Liver (tissue), 9 donors: Measurements from ENCODE around the gene SH2D2A. TPM values are rescaled to one million over a fixed set of nuclear protein-coding genes. Genes with fewer than 3 reads are reported as not detected.

Source experiments
- DNase-seq: peaks from one replicate; pipeline ENCODE4 v3.0.0-alpha.2; 2017; ENCODE audit warnings: low spot score
- H3K27ac ChIP-seq, 2 donors: one replicate each; pipeline ENCODE4 v1.7.0; 2013; ENCODE audit warnings: inconsistent platforms in 2 of 2, low read length in 2 of 2, control low read depth in 1 of 2, low read depth in 1 of 2, mild to moderate bottlenecking in 1 of 2
- H3K27me3 ChIP-seq, 4 donors: one replicate each; pipeline versions ENCODE4 v1.6.1 to v1.7.0; 2013; ENCODE audit warnings: low read length in 3 of 4, inconsistent platforms in 1 of 4, mild to moderate bottlenecking in 1 of 4, moderate library complexity in 1 of 4; ENCODE audit not compliant: control insufficient read depth in 4 of 4, insufficient read depth in 4 of 4
- H3K36me3 ChIP-seq, 4 donors: one replicate each; pipeline versions ENCODE4 v1.6.1 to v1.7.0; 2013; ENCODE audit warnings: low read length in 3 of 4, mild to moderate bottlenecking in 3 of 4, low read depth in 1 of 4, moderate library complexity in 1 of 4; ENCODE audit not compliant: control insufficient read depth in 4 of 4, insufficient read depth in 3 of 4
- H3K4me1 ChIP-seq, 4 donors: one replicate each; pipeline versions ENCODE4 v1.6.1 to v1.7.0; 2013; ENCODE audit warnings: low read length in 3 of 4, mild to moderate bottlenecking in 3 of 4, moderate library complexity in 1 of 4; ENCODE audit not compliant: control insufficient read depth in 4 of 4, insufficient read depth in 4 of 4
- H3K4me3 ChIP-seq, 3 donors: one replicate each; pipeline versions ENCODE4 v1.6.1 to v1.7.0; 2013; ENCODE audit warnings: low read length in 3 of 3, control low read depth in 1 of 3, low read depth in 1 of 3, mild to moderate bottlenecking in 1 of 3
- H3K9ac ChIP-seq, 2 donors: one replicate each; pipeline ENCODE4 v1.7.0; 2013; ENCODE audit warnings: low read length in 2 of 2, mild to moderate bottlenecking in 2 of 2, moderate library complexity in 2 of 2, control low read depth in 1 of 2, low read depth in 1 of 2
- H3K9me3 ChIP-seq, 4 donors: one replicate each; pipeline versions ENCODE4 v1.6.1 to v1.7.0; 2013; ENCODE audit warnings: low read length in 3 of 4; ENCODE audit not compliant: control insufficient read depth in 4 of 4
- EGR1 ChIP-seq, 2 donors: IDR thresholded peaks; 2 replicates each; pipeline ENCODE4 v1.6.1; 2016 to 2018; ENCODE audit warnings: antibody characterized with exemption in 2 of 2, low read depth in 2 of 2
- FOXA1 ChIP-seq: IDR thresholded peaks from 2 replicates; pipeline ENCODE4 v1.6.1; 2016; ENCODE audit warnings: antibody characterized with exemption
- FOXA2 ChIP-seq: IDR thresholded peaks from 2 replicates; pipeline ENCODE4 v1.6.1; 2016; ENCODE audit warnings: antibody characterized with exemption
- GABPA ChIP-seq, 2 donors: IDR thresholded peaks in 1 of 2; conservative IDR thresholded peaks in 1 of 2; 2 replicates each; pipeline ENCODE4 v1.6.1; 2016; ENCODE audit warnings: antibody characterized with exemption in 2 of 2, mild to moderate bottlenecking in 1 of 2, moderate library complexity in 1 of 2
- HNF4G ChIP-seq: IDR thresholded peaks from 2 replicates; pipeline ENCODE4 v1.6.1; 2016; ENCODE audit warnings: antibody characterized with exemption
- JUND ChIP-seq, 2 donors: IDR thresholded peaks; 2 replicates each; pipeline ENCODE4 v1.6.1; 2016; ENCODE audit warnings: antibody characterized with exemption in 2 of 2
- NR2F2 ChIP-seq: IDR thresholded peaks from 2 replicates; pipeline ENCODE4 v1.6.1; 2016; ENCODE audit warnings: antibody characterized with exemption
- RAD21 ChIP-seq, 2 donors: IDR thresholded peaks; 2 replicates each; pipeline ENCODE4 v1.6.1; 2016; ENCODE audit warnings: antibody characterized with exemption in 2 of 2, mild to moderate bottlenecking in 2 of 2
- RXRA ChIP-seq, 2 donors: IDR thresholded peaks; 2 replicates each; pipeline ENCODE4 v1.6.1; 2017 to 2018; ENCODE audit warnings: antibody characterized with exemption in 2 of 2, mild to moderate bottlenecking in 1 of 2
- SP1 ChIP-seq: IDR thresholded peaks from 2 replicates; pipeline ENCODE4 v1.6.1; 2018; ENCODE audit warnings: antibody characterized with exemption, mild to moderate bottlenecking
- TAF1 ChIP-seq: conservative IDR thresholded peaks from 2 replicates; pipeline ENCODE4 v1.6.1; 2016; ENCODE audit warnings: antibody characterized with exemption, mild to moderate bottlenecking
- YY1 ChIP-seq: IDR thresholded peaks from 2 replicates; pipeline ENCODE4 v1.6.1; 2016; ENCODE audit warnings: antibody characterized with exemption, mild to moderate bottlenecking
- WGBS: extraction: QIAGEN DNeasy Blood & Tissue Kit; methylation state at CpG from one replicate; pipeline ENCODE4 v1.1.7; 2013; 5-methylcytosine and 5-hydroxymethylcytosine counted together
- polyA plus RNA-seq, 2 donors: library from polyadenylated mRNA; stranded (reverse) in 1 of 2; unstranded in 1 of 2; fragments of 200-250 nt in 1 of 2; fragments of >200 nt in 1 of 2; fragmentation: Nextera tagmentation in 1 of 2; extraction: Ambion mirVana in 1 of 2; gene quantifications; one replicate each; pipeline versions ENCODE4 v1.2.1 to v1.2.3, GENCODE V29; 2013 to 2015
- total RNA-seq, 2 donors: library from RNA; depleted of rRNA; stranded (reverse); fragments of >200 nt; gene quantifications; one replicate each; pipeline ENCODE4 v1.2.3, GENCODE V29; 2014
- TF ChIP-seq, protein P1 (sequence below): IDR thresholded peaks from 2 replicates; pipeline ENCODE4 v1.6.1; 2016; ENCODE audit warnings: antibody characterized with exemption
- TF ChIP-seq, protein P2 (sequence below): IDR thresholded peaks from 2 replicates; pipeline ENCODE4 v1.6.1; 2016; ENCODE audit warnings: antibody characterized with exemption
- TF ChIP-seq, protein P3 (sequence below): fragments of 150-350 bp; IDR thresholded peaks from 2 replicates; pipeline ENCODE4 v1.5.1; 2017; ENCODE audit warnings: improper control_type of control experiment, low read depth, low read length; ENCODE audit not compliant: missing input control
- TF ChIP-seq, protein P4 (sequence below): IDR thresholded peaks from 2 replicates; pipeline ENCODE4 v1.6.1; 2016; ENCODE audit warnings: antibody characterized with exemption, mild to moderate bottlenecking
- TF ChIP-seq, protein P5 (sequence below): IDR thresholded peaks from 2 replicates; pipeline ENCODE4 v1.6.1; 2016; ENCODE audit warnings: antibody characterized with exemption
- donor health status: healthy.
- donor health status: healthy.
- donor health status: healthy.
- donor health status: healthy.
- donor health status: healthy.

Gene SH2D2A
- total and polyA plus RNA-seq, 4 donors = 0.14 to 0.38 (median 0.24) TPM

DNA sequence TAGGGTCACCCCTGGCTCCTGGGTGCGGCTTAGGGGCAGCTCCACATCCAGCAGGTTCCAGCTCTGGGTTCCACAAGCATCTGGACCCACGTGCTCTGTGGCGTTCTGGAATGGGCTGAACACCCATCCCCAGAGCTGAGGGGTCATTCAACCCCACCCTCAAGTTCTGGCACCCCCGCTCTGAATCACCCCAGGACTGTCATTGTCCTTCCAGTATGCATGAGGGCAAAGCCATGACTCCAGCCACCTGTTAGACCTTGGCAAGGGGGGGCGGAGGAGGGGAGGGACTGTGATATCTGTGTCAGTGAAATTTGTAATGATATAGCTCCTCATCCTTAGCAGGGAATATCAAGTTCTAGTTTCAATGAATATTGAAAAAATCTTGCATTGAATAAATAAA lies 30.0 kb upstream of the SH2D2A start:
- DNase-seq = no peak
- TF ChIP-seq EGR1 (IDR thresholded peaks at IDR 0.05; ENCODE audit: low read depth in 2 of 2) (no peak), NR2F2 (no peak), SP1 (no peak), YY1 (no peak), GABPA (IDR thresholded peaks at IDR 0.05 in 1 of 2, conservative IDR thresholded peaks at IDR 0.05 in 1 of 2) (no peak), FOXA1 (no peak), TAF1 (no peak), JUND (IDR thresholded peaks at IDR 0.05) (no peak), HNF4G (no peak), RAD21 (IDR thresholded peaks at IDR 0.05) (no peak)
- TF ChIP-seq, protein P1, sequence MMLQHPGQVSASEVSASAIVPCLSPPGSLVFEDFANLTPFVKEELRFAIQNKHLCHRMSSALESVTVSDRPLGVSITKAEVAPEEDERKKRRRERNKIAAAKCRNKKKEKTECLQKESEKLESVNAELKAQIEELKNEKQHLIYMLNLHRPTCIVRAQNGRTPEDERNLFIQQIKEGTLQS = no peak
- TF ChIP-seq, protein P2, sequence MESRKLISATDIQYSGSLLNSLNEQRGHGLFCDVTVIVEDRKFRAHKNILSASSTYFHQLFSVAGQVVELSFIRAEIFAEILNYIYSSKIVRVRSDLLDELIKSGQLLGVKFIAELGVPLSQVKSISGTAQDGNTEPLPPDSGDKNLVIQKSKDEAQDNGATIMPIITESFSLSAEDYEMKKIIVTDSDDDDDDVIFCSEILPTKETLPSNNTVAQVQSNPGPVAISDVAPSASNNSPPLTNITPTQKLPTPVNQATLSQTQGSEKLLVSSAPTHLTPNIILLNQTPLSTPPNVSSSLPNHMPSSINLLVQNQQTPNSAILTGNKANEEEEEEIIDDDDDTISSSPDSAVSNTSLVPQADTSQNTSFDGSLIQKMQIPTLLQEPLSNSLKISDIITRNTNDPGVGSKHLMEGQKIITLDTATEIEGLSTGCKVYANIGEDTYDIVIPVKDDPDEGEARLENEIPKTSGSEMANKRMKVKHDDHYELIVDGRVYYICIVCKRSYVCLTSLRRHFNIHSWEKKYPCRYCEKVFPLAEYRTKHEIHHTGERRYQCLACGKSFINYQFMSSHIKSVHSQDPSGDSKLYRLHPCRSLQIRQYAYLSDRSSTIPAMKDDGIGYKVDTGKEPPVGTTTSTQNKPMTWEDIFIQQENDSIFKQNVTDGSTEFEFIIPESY = no peak
- TF ChIP-seq, protein P3, sequence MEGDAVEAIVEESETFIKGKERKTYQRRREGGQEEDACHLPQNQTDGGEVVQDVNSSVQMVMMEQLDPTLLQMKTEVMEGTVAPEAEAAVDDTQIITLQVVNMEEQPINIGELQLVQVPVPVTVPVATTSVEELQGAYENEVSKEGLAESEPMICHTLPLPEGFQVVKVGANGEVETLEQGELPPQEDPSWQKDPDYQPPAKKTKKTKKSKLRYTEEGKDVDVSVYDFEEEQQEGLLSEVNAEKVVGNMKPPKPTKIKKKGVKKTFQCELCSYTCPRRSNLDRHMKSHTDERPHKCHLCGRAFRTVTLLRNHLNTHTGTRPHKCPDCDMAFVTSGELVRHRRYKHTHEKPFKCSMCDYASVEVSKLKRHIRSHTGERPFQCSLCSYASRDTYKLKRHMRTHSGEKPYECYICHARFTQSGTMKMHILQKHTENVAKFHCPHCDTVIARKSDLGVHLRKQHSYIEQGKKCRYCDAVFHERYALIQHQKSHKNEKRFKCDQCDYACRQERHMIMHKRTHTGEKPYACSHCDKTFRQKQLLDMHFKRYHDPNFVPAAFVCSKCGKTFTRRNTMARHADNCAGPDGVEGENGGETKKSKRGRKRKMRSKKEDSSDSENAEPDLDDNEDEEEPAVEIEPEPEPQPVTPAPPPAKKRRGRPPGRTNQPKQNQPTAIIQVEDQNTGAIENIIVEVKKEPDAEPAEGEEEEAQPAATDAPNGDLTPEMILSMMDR = no peak
- TF ChIP-seq, protein P4, sequence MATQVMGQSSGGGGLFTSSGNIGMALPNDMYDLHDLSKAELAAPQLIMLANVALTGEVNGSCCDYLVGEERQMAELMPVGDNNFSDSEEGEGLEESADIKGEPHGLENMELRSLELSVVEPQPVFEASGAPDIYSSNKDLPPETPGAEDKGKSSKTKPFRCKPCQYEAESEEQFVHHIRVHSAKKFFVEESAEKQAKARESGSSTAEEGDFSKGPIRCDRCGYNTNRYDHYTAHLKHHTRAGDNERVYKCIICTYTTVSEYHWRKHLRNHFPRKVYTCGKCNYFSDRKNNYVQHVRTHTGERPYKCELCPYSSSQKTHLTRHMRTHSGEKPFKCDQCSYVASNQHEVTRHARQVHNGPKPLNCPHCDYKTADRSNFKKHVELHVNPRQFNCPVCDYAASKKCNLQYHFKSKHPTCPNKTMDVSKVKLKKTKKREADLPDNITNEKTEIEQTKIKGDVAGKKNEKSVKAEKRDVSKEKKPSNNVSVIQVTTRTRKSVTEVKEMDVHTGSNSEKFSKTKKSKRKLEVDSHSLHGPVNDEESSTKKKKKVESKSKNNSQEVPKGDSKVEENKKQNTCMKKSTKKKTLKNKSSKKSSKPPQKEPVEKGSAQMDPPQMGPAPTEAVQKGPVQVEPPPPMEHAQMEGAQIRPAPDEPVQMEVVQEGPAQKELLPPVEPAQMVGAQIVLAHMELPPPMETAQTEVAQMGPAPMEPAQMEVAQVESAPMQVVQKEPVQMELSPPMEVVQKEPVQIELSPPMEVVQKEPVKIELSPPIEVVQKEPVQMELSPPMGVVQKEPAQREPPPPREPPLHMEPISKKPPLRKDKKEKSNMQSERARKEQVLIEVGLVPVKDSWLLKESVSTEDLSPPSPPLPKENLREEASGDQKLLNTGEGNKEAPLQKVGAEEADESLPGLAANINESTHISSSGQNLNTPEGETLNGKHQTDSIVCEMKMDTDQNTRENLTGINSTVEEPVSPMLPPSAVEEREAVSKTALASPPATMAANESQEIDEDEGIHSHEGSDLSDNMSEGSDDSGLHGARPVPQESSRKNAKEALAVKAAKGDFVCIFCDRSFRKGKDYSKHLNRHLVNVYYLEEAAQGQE = no peak
- TF ChIP-seq, protein P5, sequence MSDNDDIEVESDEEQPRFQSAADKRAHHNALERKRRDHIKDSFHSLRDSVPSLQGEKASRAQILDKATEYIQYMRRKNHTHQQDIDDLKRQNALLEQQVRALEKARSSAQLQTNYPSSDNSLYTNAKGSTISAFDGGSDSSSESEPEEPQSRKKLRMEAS = no peak
- Histone ChIP-seq H3K9me3 (no peaks in the 10 kb centered on the region), H3K27me3 (peaks cover 0 to 9% (median 5%) of the 10 kb centered on the region in 4 donors), H3K9ac (no peak overlapping the region), H3K36me3 (no peaks in the 10 kb centered on the region), H3K27ac (no peak overlapping the region), H3K4me1 (peaks cover 0 to 9% (median 6%) of the 10 kb centered on the region in 4 donors), H3K4me3 (no peak overlapping the region)
- 88% methylated on average over 5 of the region's 5 CpGs for WGBS

DNA sequence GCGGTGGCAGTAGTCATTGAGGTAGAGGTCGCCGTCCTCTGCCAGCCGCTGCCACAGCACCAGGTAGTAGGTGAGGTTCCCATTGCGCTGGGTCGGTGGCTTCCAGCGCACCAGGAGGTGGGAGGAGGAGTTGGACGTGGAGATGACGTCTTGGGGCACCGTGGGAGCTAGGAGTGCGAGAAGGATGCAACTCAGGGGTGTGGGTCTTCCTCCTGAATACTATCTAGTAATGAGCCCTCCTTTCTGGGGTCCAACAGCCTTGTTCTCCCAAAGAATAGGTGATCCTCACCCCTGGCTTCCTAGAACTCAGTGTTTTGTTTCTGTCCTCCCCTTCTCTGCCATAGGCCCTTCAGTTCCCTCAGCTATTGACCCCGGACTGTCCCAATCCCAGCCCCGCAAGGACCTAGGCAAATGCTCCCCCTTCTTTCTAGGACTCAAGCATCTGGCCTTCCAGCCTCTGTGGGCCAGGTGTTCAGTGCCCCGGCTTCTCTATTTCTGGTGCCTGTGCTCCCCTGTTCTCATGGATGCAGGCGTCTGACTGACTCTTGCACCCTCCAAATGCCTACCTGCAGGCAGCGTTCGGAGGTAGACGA lies 29.4 kb upstream of the SH2D2A start:
- Histone ChIP-seq H3K27me3 (peaks cover 0 to 9% (median 5%) of the 10 kb centered on the region in 4 donors), H3K36me3 (no peaks in the 10 kb centered on the region), H3K4me1 (peaks cover 0 to 6% (median 4%) of the 10 kb centered on the region in 4 donors), H3K27ac (no peak overlapping the region), H3K9ac (no peak overlapping the region), H3K4me3 (no peak overlapping the region), H3K9me3 (no peaks in the 10 kb centered on the region)
- WGBS = 45% methylated on average over 18 of the region's 18 CpGs
- no peak for DNase-seq
- TF ChIP-seq, protein P5 = no peak
- TF ChIP-seq RAD21 (IDR thresholded peaks at IDR 0.05) (no peak), HNF4G (no peak), YY1 (no peak), NR2F2 (no peak), FOXA2 (no peak), RXRA (IDR thresholded peaks at IDR 0.05) (no peak)
- TF ChIP-seq, protein P2 = no peak
- TF ChIP-seq, protein P1 = no peak
- TF ChIP-seq, protein P4 = no peak
